ENCODE measurements around the gene PCDHGB3. TPM values are rescaled to one million over a fixed set of nuclear protein-coding genes. Genes with fewer than 3 reads are reported as not detected.
A peak's percentile ranks its signal among the peaks of the same experiment; 100 is the strongest.
"Not testable (repeated sequence)": the region's sequence is repeated elsewhere in the genome, so short reads cannot be mapped to it uniquely, and the experiment has no call there.

The PCDHGB3 gene
- total and polyA plus RNA-seq, 3 donors from 2014 or later = 0.74 to 17.1 (median 11.3) TPM

- Histone ChIP-seq H3K4me3 (peak within 1 kb of the TSS in 1 of 2 donors; percentile 36), H3K36me3 (ENCODE audit: low read depth, missing control alignments) (no peaks in the 10 kb centered on the region), H3K27ac (no peak within 1 kb of the TSS), H3K4me1 (no peaks in the 10 kb centered on the region), H3K27me3 (no peaks in the 10 kb centered on the region), H3K9me3 (no peaks in the 10 kb centered on the region)
- TF ChIP-seq, protein P1, sequence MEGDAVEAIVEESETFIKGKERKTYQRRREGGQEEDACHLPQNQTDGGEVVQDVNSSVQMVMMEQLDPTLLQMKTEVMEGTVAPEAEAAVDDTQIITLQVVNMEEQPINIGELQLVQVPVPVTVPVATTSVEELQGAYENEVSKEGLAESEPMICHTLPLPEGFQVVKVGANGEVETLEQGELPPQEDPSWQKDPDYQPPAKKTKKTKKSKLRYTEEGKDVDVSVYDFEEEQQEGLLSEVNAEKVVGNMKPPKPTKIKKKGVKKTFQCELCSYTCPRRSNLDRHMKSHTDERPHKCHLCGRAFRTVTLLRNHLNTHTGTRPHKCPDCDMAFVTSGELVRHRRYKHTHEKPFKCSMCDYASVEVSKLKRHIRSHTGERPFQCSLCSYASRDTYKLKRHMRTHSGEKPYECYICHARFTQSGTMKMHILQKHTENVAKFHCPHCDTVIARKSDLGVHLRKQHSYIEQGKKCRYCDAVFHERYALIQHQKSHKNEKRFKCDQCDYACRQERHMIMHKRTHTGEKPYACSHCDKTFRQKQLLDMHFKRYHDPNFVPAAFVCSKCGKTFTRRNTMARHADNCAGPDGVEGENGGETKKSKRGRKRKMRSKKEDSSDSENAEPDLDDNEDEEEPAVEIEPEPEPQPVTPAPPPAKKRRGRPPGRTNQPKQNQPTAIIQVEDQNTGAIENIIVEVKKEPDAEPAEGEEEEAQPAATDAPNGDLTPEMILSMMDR (IDR thresholded peaks at IDR 0.05) = peak in 2 of 3 experiments; percentile 27 to 32
- TF ChIP-seq POLR2A (IDR thresholded peaks at IDR 0.05) = no peak
- peak; percentile 74 for DNase-seq
- WGBS, 2 donors = 9 to 28% methylated on average over 27 to 31 of the region's 31 CpGs
- intact Hi-C loops (cut with DNase I; ENCODE audit: low total_unique reads) = no loop called here
These were observed 43.0 kb downstream of the PCDHGB3 start, which contains the start of gene PCDHGA10 for GRCh38 chr5:141412854-141413539. PCDHGA10 (plus strand) TSS chr5:141412987; CDS start chr5:141413176, 189 bp downstream.

GRCh38 chr5:141413540-141414069 lies 43.6 kb downstream of the PCDHGB3 start:
- peak overlapping the region in 1 of 2 donors; percentile 36 for H3K4me3 ChIP-seq
- no peaks in the 10 kb centered on the region for H3K4me1 ChIP-seq
- TF ChIP-seq, protein P1 (IDR thresholded peaks at IDR 0.05) = no peak
- TF ChIP-seq POLR2A (IDR thresholded peaks at IDR 0.05) = no peak
- no peak overlapping the region for H3K27ac ChIP-seq
- no peak for DNase-seq
- no peaks in the 10 kb centered on the region for H3K27me3 ChIP-seq
- WGBS, 2 donors = 17 to 28% methylated on average over 21 to 25 of the region's 25 CpGs
- intact Hi-C loops (cut with DNase I; ENCODE audit: low total_unique reads) = no loop called here
- H3K9me3 ChIP-seq = no peaks in the 10 kb centered on the region
- H3K36me3 ChIP-seq (ENCODE audit: low read depth, missing control alignments) = no peaks in the 10 kb centered on the region

DNA sequence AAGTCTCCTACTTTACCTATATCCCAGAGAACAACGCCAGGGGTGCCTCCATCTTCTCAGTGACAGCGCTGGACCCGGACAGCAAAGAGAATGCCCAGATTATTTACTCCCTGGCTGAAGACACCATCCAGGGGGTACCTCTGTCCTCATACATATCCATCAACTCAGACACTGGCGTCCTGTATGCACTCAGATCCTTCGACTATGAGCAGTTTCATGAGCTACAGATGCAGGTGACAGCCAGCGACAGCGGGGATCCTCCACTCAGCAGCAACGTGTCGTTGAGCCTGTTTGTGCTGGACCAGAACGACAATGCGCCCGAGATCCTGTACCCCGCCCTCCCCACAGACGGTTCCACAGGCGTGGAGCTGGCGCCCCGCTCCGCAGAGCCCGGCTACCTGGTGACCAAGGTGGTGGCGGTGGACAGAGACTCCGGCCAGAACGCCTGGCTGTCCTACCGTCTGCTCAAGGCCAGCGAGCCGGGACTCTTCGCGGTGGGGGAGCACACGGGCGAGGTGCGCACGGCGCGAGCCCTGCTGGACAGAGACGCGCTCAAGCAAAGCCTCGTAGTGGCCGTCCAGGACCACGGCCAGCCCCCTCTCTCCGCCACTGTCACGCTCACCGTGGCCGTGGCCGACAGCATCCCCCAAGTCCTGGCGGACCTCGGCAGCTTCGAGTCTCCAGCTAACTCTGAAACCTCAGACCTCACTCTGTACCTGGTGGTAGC lies 44.7 kb downstream of the PCDHGB3 start:
- H3K4me1 ChIP-seq; intact Hi-C loops (cut with DNase I; ENCODE audit: low total_unique reads); H3K4me3 ChIP-seq; H3K36me3 ChIP-seq (ENCODE audit: low read depth, missing control alignments); H3K27ac ChIP-seq; DNase-seq; H3K27me3 ChIP-seq; H3K9me3 ChIP-seq: not testable (repeated sequence)
- 23 to 27% methylated on average over 5 to 43 of the region's 46 CpGs for WGBS, 2 donors

DNA sequence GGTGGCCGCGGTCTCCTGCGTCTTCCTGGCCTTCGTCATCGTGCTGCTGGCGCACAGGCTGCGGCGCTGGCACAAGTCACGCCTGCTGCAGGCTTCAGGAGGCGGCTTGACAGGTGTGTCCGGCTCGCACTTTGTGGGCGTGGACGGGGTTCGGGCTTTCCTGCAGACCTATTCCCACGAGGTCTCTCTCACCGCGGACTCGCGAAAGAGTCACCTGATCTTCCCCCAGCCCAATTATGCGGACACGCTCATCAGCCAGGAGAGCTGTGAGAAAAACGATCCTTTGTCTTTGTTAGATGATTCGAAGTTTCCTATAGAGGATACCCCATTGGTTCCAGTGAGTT lies 45.2 kb downstream of the PCDHGB3 start:
- intact Hi-C loops (cut with DNase I; ENCODE audit: low total_unique reads); DNase-seq; H3K9me3 ChIP-seq; H3K27ac ChIP-seq; H3K4me1 ChIP-seq; H3K4me3 ChIP-seq; H3K27me3 ChIP-seq; H3K36me3 ChIP-seq (ENCODE audit: low read depth, missing control alignments): not testable (repeated sequence)
- 20 to 32% methylated on average over 9 to 24 of the region's 24 CpGs for WGBS, 2 donors

GRCh38 chr5:141417494-141418172 lies 47.6 kb downstream of the PCDHGB3 start, which contains the start of gene PCDHGB7:
PCDHGB7 (plus strand) TSS chr5:141417677; CDS start chr5:141417860, 183 bp downstream.
- H3K36me3 ChIP-seq (ENCODE audit: low read depth, missing control alignments); H3K27me3 ChIP-seq; H3K4me1 ChIP-seq; intact Hi-C loops (cut with DNase I; ENCODE audit: low total_unique reads); H3K9me3 ChIP-seq: not testable (repeated sequence)
- TF ChIP-seq, protein P1 (IDR thresholded peaks at IDR 0.05) = peak; percentile 55 to 82 (median 69)
- DNase-seq = peak; percentile 89
- 9 to 11% methylated on average over 22 to 47 of the region's 47 CpGs for WGBS, 2 donors
- H3K27ac ChIP-seq = peak within 1 kb of the TSS in 1 of 2 donors; percentile 47
- peak within 1 kb of the TSS; percentile 39 to 59 for H3K4me3 ChIP-seq
